HG02870 (cell line): Measurements from ENCODE around the gene ZNF311.
"Not testable (repeated sequence)": the region's sequence is repeated elsewhere in the genome, so short reads cannot be mapped to it uniquely, and the experiment has no call there.

Source experiments
- ATAC-seq: cut with Tn5 transposase; IDR thresholded peaks from one replicate; pipeline ENCODE4 v1.9.1; 2021; ENCODE audit warnings: mild to moderate bottlenecking, moderate library complexity; ENCODE audit not compliant: unreplicated experiment

Gene ZNF311

GRCh38 chr6:28956331-28956730 is 48.8 kb downstream of the ZNF311 start:
- no peak for ATAC-seq

GRCh38 chr6:28953585-28954258 is 51.4 kb downstream of the ZNF311 start:
- ATAC-seq, result no peak

GRCh38 chr6:28953039-28953584 is 52.0 kb downstream of the ZNF311 start:
- peak; percentile 81 for ATAC-seq

GRCh38 chr6:28949656-28950195 is 55.4 kb downstream of the ZNF311 start:
- ATAC-seq, result not testable (repeated sequence)

- ATAC-seq, result no peak
These were observed 56.2 kb downstream of the ZNF311 start for GRCh38 chr6:28948782-28949486.

GRCh38 chr6:28947831-28948270 is 57.3 kb downstream of the ZNF311 start:
- no peak for ATAC-seq

- no peak for ATAC-seq
These were observed 57.9 kb downstream of the ZNF311 start for GRCh38 chr6:28947067-28947765.

- no peak for ATAC-seq
These were observed 59.8 kb downstream of the ZNF311 start for GRCh38 chr6:28945349-28945748.
